GM21447 (cell line): Measurements from ENCODE around the gene TSPEAR.

Source experiments
- ATAC-seq: cut with Tn5 transposase; IDR thresholded peaks from one replicate; pipeline ENCODE4 v1.9.1; 2021; ENCODE audit not compliant: unreplicated experiment

Gene TSPEAR

GRCh38 chr21:44533121-44533890 lies 178.1 kb downstream of the TSPEAR start:
- ATAC-seq = no peak

DNA sequence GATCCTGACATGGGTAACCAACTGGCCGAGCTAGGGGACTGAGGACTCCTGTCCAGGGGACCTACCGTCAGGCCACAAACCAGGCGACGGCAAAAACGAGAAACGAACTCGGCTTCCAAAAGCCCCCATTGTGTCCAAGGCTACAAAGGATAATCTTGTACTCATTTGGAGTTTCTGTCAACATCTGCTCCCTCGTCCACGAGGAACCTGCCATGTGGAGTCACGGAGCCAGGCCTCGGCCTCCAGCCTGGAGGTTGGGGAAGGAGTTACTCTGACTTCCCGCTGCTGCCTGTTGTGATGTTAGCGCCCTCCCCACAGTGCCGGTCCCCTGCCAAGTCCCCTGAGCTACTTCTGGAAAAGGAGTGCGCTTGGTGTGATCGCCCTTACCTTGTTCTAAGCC lies 178.7 kb downstream of the TSPEAR start:
- no peak for ATAC-seq

GRCh38 chr21:44531606-44532564 lies 179.5 kb downstream of the TSPEAR start:
- no peak for ATAC-seq

- no peak for ATAC-seq
Observed at GRCh38 chr21:44530903-44531605, 180.3 kb downstream of the TSPEAR start.

DNA sequence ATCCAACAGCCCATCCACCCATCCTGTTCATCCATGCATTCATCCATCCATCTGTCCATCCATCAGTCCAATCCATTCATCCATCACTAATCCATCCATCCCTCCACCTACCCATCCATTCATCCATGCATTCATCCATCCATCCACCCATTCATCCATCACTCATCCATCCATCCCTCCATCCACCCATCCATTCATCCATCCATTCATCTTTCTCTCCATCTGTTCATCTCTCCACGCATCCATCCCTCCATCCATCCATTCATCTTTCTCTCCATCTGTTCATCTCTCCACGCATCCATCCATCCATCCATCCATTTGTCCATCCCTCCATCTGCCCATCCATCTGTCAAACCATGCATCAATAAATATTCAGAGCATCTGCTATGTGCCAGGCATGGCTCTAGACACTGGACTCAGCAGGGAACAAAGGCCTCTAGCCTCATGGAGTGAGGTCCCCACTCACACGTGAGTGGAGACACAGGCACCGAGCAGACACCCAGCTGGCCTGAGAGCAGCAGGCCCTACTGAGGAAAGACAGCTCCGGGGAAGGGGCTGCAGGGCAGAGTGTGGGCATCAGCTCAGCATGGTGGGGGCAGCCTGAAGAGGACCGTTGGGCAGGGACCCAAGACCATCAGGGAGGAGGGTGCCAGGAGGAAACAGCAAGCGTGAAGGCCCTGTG lies 181.0 kb downstream of the TSPEAR start:
- ATAC-seq = no peak

GRCh38 chr21:44529503-44530125 lies 181.8 kb downstream of the TSPEAR start:
- ATAC-seq = no peak

DNA sequence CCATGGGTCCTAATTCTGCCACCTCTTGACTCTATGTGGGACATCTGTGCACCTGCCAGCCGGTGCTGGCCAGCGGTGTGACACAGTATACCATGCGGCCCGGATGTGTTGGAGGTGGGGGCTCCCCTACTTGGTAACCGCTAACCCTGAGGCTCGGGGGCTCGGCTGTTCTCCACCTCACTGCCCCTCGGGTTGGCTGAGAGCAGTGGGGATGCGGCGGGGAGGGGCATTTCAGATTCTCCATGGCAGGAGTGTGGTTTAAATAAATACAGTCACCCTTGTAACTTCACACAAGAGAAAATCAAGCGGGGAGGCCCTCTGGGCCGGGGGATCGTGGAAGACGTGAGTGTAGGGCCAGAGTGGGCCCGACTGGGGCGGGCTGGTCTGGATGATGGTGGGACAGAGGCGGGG lies 182.4 kb downstream of the TSPEAR start:
- no peak for ATAC-seq

- no peak for ATAC-seq
Observed at GRCh38 chr21:44528634-44528995, 182.8 kb downstream of the TSPEAR start.

GRCh38 chr21:44527983-44528633 lies 183.3 kb downstream of the TSPEAR start:
- ATAC-seq = no peak

- ATAC-seq = no peak
Observed at GRCh38 chr21:44527156-44527982, 184.0 kb downstream of the TSPEAR start.

DNA sequence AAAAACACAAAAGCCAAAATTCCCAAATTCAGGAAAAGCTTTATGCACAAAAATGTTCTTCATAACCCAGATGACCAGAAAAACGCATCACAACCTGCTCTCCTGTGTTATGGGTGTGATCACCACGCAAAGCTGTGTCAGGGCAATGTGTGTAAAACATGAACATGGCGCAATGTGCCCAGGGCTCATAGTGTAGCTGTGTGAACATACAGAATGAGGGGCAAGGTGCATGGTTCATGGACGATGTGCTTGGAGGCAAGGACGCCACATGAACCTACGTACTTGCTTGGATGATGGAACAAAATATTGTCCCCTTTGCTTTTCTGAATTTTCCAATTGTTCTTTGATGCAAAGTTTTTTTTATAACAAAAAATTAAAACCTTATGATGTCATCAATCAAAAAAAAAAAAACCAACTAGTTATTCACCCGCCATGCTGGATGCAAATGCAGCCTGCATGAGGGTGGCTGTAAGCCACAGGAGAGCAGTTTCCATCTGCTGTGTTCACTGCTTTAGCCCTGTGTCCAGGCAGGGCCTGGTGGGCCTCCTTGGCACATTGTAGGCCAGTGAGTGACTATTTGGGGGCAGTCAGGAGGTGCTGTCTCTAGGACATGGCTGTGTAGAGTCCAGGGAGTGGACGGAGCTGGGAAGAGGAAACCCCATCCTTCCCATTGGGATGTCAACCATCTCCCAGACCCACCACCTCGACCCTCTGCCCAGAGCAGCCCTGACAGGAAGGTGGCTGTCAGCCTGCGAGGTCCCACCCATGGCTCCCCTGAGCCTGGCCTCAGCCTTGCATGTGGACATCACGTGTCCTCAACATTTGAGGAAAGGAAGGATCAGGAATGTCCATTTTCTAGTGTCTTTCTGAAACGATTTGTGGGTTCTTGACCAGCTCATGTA lies 185.0 kb downstream of the TSPEAR start:
- no peak for ATAC-seq

- no peak for ATAC-seq
Observed at GRCh38 chr21:44525391-44526095, 185.8 kb downstream of the TSPEAR start.

- no peak for ATAC-seq
Observed at GRCh38 chr21:44524414-44525371, 186.7 kb downstream of the TSPEAR start.

DNA sequence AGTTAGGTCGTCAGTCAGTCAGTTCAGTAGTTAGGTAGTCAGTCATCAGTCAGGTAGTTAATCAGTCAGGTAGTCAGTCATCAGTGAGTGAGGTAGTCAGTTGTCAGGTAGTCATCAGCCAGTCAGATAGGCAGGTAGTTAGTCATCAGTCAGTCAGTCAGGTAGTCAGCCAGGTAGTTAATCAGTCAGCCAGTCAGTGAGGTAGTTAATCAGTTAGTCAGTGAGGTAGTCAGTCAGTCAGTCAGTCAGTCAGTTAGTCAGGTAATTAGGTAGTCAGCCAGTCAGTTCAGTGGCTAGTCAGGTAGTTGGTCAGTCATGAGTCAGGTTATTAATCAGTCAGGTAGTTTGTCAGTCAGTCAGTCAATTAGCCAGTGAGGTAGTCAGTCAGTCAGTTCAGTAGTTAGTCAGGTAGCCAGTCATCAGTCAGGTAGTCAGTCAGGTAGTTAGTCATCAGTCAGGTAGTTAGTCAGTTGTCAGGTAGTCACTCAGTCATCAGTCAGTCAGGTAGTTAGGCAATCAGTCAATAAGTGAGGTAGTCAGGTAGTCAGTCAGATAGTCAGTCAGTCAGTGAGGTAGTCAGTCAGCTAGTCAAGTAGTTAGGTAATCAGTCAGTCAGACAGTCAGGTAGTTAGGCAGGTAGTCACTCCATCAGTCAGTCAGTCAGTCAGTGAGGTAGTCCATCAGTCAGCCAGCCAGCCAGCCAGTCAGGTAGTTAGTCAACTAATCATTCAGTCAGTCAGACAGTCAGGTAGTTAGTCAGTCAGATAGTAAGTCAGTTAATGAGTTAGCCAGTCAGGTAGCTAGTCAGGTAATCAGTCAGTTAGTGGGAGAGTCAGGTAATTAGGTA lies 187.6 kb downstream of the TSPEAR start:
- ATAC-seq = no peak

GRCh38 chr21:44522753-44523204 lies 188.6 kb downstream of the TSPEAR start:
- ATAC-seq = no peak
